ELF-1 (cell line): Measurements from ENCODE around the gene BID.
A peak's percentile ranks its signal among the peaks of the same experiment; 100 is the strongest.

Experiments
- DNase-seq: peaks from one replicate; pipeline ENCODE4 v3.0.0-alpha.2; 2016; ENCODE audit warnings: low read depth, low spot score

BID gene

DNA sequence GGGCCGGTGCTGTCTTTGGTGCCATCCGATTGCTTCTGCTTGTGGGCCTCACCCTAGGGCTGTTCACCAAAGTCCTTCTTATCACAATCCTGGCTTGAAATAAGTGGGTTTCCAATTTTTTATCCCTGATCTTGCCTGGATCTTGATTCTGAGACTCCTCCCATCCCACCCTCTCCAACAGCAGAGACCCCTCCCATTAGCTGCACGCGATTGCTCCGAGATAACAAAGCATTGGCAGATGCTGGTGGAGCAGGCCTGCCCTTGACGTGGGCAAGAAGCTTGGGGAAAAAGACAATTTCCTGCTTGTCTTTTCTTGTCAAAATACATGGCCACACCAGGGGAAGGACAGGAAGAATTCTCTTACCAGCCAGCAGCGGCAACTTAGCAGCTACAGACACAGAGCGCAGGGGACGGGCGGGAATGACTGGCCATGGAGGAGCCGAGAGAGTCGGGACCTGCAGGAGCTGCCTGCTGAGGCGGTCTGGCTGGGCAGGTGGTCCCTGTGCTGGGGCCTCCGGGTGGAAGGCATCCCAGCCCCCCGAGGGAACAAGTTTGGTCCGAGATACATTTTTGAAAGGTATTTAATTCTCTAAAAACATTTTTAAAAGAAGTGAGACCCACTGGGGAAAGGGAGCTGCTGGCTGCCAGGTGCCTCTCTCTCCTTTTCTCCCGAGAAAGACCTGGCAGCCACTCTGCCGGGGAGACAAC is 9.7 kb upstream of the BID start:
- DNase-seq = no peak

DNA sequence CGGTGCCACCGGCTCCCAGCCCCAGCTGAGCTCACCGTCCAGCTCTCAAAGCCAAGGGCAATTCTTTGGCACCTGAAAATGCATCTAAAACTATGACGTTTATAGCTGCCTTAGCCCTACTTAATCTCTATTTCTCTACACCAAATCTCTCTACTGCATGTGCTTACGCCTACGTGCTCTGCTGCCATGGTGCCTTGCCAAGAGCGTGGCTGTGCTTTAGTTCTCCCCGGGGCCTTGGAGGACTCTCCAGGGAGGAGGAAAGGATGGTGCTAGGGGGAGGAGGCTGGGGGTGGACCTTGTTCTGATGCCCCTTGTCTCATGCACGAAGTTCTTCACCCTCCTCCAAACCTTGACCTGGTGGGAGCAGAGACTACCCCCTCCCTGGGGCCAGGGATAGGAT is 9.0 kb upstream of the BID start:
- DNase-seq = no peak

DNA sequence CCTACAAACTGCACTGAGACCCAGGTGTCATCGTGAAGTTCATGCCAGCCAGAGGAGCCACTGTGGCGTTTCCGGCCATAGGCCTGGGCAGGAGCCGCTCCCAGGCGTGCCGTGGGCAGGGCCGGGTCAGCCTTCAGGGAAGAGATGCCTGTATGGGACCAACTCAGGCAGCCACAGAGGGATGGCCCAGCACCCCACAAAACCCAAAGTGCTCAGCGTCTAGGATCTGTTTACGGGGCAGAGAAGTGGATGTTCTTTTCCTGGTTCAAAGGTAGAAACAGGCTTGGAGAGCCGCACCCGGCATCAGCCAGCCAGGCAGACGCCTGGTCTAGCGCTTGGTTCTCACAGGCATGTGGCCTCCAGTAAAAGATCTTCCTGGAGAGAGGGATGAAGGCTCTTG is 8.4 kb upstream of the BID start:
- DNase-seq = no peak

DNA sequence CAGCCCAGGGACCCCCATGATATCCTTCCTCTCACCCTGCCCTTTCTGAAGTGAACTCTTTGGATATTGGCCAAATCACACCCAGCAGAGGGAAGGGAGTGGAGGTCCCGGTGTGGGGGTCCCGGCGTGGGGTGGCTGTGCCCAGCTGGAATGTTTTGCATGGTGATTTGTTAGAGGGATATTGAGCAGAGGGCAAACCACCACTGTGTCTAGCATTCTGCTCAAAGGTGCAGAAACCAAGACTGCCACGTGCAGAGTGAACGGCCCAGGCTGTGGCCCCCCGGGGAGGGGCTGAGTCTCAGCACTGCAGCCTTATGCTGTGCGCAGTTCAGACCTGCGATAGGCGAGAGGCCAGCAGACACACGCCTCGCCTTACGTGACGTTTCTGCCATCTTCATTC is 7.9 kb upstream of the BID start:
- no peak for DNase-seq

DNA sequence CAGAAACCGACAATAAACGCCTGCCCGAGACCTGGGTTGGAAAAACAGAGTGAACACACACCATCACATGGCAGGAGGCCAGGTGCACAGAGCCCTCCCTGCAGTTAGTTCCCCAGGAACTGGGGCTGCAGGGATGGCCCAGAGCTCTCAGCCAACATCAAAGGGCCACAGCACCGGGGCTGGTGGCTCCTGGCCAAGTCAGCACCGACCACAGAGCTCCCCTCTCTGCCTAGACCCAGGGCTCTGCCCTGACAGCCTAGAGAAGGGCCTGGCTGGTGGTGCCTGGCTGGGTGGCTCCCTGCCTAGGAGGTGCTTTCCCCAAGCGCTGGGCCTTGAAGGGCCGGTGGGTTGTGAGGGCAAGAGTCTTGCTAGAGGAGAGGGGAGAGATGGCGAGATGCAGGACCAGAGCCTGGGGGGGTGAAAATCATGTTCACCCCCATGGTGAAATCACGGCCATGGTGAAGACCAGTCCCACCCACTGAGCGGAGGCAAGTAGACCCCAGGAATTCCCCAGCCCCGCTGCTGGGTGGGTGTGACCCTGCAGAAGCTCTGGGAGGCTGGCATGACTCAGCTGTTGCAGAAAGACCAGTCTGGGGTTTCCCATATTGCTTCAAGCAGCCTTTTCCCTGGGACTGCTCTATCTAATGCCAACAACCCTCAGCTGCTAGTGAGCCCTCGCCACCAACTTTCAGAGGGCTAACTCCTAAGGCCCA is 7.2 kb upstream of the BID start:
- no peak for DNase-seq

DNA sequence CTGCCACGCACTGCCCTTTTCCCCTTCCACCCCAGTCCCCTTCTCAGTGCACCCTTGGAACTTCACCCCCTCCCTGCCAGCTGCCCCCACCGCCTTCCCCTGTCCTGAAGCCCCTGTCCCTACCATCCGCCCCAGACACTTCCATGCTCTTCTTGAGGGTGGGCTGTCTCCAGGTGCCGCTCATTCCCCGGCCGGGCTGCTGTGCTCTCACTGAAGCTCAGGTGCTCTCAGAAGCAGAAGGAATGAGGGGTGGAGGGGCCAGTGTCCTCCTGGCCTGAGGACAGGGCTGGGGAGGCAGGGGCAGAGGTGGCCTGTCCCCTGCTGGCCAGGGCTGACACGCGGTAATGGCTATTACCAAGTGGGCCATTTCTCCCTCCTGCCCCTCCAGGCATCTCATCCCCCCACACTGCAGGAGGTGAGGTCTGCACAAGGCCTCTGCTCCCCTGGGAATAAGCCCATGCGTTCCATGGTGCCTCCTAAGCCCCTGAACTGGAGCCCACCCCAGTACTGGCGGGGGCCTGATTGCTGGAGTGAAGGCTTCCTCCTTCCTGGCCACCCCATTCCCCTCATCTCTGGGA is 6.6 kb upstream of the BID start:
- no peak for DNase-seq

DNA sequence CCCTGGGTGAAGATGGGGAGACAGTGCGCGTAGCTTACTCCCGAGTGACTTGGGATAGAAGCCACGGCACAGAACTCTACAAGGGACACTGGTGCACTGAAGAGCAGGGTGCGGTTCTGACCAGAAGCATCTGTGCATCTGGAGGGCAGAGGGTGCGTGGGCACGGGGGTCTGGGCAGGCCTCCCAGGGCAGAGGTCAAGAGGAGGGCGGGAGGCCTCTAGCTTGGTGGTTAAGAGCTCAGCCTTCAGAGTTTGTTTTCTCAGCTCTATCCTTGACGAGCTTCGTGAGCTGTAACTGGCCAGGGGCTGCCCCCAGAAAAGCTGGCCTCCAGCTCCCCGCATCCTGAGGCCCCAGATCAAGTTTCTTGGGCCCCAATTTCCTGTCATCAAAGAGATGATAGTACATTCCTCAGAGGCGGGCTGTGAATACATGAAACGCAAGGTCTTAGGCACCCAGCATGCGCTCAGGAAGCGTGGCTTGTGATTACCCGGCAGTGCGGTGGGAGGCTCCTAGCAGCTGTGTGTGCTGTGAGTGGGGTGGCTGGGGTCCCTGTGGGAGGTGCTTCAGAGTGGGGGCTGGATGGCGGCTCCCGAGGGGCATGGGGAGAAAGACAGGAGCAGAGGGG is 6.0 kb upstream of the BID start:
- DNase-seq = no peak

DNA sequence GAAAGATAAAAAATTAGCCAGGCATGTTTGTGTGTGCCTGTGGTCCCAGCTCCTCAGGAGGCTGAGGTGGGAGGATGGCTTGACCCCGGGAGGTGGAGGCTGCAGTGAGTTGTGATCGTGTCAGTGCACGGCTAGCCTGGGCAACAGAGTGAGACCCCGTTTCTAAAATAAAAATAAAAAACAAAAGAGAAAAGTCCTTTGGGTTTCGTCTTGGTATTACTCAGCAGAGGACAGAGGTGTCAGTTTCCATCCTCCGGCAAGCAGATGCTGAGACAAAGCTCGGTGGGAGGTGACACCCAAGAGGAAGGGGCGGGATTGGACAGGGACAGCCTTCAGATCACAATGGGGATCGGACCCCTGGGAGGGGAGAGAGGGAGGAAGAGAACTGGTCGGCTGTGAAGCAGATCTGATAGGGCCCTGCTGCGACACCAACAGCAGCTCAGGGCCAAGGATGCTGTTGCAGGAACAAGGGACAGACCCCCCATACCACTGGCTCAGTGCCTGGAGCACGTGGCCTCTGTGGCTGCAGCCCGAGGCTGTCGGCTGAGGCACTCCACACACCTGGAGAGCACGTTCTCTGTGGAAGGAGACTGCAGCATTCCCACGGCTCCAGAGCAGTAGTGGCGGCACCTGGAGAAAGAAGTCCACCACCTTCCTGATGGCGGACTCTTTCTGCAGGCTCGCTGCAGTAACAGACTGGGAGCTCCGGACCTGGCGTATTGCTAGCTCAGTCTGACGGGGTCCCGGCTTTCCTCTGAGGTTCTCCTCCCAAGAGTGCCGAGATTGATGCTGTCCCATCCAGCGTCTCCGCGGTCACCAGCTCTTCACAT is 5.2 kb upstream of the BID start:
- DNase-seq = peak; percentile 41

DNA sequence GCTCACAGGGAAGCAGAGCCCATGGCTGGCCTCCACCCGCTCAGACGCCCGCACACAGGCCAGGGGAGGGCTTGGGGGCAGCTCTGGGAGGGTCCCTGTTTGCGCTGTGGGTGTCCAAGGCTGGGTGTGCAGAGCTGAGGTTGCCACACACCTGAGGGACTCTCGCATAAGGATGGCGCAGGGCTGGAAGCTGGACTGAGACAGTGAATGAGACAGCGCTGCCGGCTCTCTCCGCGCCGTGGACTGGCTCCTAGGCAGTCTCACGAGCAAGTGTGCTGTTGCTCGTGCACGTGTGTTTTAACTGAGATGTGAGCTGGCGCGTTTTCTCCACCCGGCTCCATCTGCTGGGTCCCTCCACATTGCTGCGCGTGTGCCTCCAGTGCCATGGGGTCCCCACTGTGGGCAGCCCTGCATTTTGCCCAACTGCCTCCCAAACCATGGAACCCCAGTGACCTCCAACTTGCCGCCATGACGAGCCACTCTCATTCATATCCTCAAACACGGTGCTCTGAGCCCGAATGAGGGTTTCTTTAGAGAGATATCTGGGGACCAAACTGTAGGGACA is 4.2 kb upstream of the BID start:
- DNase-seq = no peak

DNA sequence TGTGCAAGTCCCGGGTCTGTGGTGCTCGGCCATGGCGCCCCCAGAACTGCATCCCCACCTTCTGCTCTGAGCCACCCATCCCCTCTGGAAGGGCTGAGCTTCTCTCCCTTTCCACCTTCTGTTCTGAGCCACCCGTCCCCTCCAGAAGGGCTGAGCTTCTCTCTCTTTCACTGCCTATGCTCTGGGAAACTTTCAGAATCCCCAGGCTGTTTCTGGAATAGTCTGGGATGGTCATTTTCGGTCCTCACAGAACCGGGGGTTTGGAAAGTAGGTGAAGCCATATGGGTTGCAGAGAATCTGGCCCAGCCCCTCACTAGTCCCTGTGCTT is 3.4 kb upstream of the BID start:
- DNase-seq = no peak

DNA sequence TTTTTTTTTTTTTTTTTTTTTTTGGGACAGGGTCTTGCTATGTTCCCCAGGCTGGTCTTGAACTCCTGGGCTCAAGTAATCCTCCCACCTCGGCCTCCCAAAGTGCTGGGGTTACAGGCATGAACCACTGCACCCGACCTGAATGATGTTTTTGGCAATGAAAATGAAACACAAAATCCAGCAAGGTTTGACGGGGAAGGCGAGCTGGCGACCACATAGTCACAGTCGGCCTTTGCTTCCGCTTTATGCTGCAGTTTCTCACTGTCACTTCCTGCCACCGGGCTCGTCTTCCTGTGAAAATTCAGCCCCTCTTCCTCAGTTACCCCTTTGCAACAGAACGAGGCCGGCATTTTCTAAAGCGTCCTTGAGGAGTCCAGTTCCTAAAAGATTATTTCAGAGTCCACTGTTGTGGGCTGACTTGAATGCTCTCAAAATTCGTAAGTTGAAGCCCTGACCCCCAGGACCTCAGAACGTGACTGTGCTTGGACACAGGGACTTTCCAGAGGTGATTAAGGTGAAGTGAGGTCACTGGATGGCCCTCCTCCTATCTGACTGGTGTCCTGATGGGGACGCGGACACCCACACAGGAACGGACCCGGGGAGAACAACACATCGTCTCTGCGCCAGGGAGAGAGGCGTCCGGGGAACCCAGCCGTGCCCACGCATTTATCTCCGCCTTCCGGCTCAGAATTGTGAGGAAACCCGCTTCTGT is 2.9 kb upstream of the BID start:
- no peak for DNase-seq

DNA sequence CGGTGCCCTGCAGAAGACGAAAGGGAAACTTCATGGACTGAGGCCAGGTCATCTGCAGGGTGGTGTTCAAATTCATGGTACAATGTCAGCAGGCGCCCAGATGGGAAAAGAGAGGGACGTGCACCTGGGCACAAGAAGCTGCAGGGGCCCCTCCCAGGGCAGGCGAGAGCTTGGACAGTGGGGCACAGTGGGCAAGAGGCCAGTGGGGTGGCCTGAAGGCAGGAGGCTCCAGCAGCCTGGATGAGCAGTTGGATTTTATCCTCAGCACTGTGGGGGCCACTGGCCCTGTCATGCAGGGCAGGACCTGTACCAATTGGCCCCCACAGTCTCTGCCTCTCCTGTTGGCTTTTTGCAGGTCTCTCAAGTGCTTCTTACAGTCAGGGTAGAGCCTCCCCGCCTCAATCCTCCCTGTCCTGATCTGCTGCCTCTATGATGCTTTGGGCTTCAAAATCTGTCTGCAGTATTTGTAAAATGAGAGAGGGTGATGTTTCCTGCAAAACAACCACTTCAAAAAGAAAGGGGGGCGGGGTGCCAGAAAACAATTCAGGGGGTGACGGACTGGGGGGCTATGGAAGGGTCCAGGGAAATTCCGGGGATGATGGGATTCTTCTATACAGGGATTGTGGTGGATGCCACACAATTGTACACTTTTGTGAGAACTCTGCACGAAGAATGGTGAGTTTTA is 1.7 kb upstream of the BID start:
- no peak for DNase-seq

DNA sequence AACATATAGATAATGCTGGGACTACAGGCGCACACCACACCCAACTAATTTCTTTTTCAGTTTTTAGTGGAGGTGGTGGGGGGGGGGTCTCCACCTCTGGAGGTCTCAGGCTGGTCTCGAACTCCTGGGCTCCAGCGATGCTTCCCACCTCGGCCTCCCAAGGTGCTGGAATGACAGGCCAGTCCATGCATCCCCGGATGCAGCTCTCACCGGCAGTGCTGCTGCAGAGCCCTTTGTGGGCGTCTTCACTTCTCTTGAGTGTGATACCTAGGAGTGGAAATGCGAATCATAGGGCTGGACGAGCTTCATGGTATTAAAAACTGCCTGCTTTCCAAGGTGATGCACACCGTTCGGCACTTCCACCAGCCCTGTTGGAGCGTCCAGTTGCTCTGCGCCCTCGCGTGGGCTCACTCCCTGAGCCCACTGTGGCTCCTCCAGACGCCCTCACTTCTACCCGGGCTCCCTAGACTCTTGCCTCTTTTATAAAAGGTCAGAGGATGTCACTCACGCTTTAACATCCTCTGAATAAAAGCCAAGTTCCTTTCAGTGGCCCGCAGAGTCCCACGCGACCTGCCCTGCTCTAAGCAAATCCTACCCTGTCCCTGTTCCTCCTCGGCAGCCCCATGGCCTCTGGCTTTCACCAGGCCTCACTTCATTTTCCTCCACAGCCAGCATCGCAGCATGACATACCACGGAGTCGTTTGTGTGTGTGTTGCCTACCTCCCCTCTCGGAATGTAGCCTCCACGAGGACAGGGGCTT is 837 bp upstream of the BID start:
- no peak for DNase-seq

DNA sequence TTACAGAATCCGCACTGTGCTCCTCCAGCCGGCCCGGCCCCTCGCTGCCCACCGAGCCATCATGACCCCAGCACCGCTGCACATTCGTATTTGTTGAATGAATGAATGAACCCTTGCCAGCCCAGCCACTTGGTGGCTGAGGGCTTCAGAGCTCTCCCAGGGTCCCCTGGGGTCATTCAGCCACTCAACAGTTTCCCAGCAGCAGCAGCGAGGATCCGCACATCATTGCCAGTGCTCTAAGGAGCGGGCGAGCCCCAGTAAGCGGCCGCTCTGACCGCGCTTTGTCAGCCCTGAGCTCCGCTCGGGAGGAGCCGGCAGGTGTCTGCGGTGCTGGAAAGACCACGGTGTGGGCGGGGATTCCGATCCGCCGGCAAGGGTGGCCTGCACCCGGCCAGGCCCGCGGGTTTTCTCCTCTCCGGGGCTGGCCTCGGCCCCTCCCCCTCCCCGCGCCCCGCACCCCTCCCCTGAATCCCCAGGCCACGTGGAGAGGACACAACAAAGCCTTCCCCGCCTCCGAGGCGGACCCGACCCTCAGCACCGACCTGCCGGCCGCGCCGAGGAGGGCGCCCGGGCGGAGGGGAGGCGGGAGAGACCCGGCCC is 563 bp downstream of the BID start:
- peak; percentile 69 for DNase-seq

DNA sequence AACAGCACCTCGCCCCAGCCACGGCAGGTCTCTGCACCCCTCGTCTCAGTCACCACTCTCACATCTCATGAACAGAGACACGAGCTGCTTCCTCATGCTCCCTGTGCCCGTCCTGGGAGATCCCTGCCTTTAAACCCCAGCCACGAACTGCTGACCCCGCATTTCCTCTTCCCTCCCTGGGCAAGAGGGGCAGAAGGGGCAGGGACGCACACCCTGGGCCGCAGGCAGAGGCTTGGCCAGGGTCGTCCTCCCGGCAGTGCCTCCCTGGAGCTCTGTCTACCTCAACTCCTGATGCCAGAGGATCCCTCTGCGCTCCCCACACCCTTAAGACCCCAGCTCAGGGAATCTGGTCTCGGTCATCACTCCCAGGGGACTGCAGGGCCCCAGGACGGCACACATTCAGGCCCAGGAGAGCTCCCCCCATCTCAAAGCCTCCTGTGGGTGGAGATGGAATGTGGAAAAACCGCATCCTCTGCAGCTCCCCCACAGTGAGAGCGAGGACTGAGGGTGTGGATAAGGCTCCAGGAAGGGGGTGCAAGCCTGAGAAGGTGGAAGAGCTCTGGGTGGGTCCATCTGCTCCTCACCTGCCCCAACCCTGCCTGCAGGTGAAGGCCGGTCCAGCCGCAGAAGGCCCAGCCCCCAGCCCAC is 1.2 kb downstream of the BID start:
- DNase-seq = no peak

DNA sequence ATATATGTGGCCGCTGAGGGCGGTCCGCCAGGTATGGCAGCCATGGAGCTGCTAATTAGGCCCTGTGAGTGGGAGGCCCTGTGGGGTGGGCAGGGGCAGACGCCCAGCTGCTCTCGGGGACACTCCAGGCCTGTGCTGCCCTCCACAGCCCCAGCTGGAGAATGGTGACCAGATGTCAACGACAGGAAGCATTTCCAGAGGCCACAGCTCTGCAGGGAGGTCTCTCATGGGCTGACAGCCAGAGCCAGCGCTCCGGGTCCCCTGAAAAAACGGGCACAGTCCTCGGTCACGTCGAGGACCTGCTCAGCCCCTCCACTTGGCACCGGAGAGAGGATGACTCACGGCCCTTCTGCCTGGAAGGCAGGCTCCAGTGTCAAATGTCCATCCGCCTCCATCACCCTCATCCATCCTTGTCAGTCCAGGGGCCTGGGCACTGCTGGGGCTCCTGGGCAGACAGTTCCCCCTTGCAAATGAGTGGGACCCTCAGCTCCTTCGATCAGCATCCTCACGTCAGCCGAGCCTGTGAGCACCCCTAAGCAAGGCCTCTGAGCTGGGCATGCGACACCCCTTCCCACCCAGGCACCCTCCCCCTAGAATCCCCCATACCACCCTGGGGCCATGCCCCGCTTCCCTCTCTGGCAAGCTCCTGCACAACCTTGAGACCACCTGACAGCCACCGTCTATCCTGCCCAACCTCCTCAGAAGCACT is 1.9 kb downstream of the BID start:
- DNase-seq = no peak

DNA sequence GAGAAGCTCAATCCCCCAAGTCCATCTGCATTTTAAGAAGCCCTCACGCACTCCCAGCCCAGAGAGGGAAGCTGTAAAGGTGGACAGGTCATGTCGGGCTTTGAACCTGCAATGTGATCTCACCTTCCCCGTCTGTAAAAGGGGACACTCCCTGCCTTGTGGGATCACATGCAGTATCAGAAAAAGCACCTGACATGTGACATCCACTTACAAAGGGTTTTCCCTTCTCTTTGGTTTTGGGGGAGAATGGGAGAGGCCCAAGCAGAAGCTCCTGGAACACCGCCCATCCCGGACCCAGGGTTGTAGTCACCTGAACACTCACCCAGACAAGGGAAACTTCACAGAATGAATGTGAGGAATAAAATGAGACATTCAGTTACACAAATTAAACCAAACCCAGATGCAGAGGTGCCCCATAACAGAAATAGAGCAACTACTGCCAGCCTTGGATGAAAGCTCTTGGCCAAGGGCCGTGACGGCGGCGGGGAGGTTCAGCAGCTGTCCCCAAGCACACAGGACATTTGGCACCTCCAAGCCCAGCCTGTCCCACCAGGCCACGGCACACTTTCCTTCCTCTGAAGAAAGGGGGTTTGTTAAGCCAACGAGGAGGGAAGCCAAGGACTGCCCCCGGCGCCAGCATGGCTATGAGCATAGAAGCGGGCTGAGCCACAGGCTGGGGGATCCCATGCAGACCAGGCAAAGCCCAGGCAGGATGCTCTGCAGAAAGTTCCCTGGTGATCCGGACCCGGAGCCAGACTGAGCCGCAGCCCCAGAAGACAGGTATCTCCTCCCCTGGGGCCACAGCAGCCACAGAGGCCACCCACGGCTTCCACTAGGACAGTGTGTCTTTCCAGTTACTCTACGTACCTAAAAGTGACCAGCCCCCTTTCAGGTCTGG is 3.8 kb downstream of the BID start:
- DNase-seq = no peak
